Psoas muscle (tissue), 8 donors: ENCODE measurements around the gene TATDN3. TPM values are rescaled to one million over a fixed set of nuclear protein-coding genes. Genes with fewer than 3 reads are reported as not detected.
"Not testable (repeated sequence)": the region's sequence is repeated elsewhere in the genome, so short reads cannot be mapped to it uniquely, and the experiment has no call there.

ENCODE experiments used
- ATAC-seq, 4 donors: fragments of 200-7000 bp; cut with Tn5 transposase; one replicate each; pipeline ENCODE4 v1.9.1; 2020; ENCODE audit warnings: moderate library complexity in 3 of 4, mild to moderate bottlenecking in 2 of 4
- DNase-seq, 2 donors: peaks; one replicate each; pipeline ENCODE4 v3.0.0-alpha.2; 2020
- H3K27ac ChIP-seq: fragments of 200-600 bp; one replicate; pipeline ENCODE4 v1.8.0; 2022
- H3K27me3 ChIP-seq, 3 donors: fragments of 200-600 bp in 1 of 3; one replicate each; pipeline versions ENCODE4 v1.6.1 to v1.8.0; 2013 to 2022; ENCODE audit warnings: low read length in 2 of 3, mild to moderate bottlenecking in 2 of 3, moderate library complexity in 1 of 3; ENCODE audit not compliant: insufficient read depth in 3 of 3
- H3K36me3 ChIP-seq, 2 donors: fragments of 200-600 bp in 1 of 2; one replicate each; pipeline versions ENCODE4 v1.6.1 to v1.8.0; 2013 to 2022; ENCODE audit warnings: low read depth in 1 of 2, mild to moderate bottlenecking in 1 of 2, moderate library complexity in 1 of 2; ENCODE audit not compliant: insufficient read depth in 1 of 2
- H3K4me1 ChIP-seq: fragments of 200-600 bp; one replicate; pipeline ENCODE4 v1.8.0; 2022
- H3K4me3 ChIP-seq: fragments of 200-600 bp; one replicate; pipeline ENCODE4 v1.8.0; 2022; ENCODE audit warnings: mild to moderate bottlenecking
- H3K9me3 ChIP-seq: fragments of 200-600 bp; one replicate; pipeline ENCODE4 v1.8.0; 2022
- CTCF ChIP-seq: fragments of 200-600 bp; IDR thresholded peaks from one replicate; pipeline ENCODE4 v1.8.0; 2022; ENCODE audit warnings: antibody characterized with exemption
- WGBS, 3 donors: extraction: QIAGEN DNeasy Blood & Tissue Kit; methylation state at CpG; one replicate each; pipeline versions ENCODE4 v1.1.6 to v1.1.7; 2013; 5-methylcytosine and 5-hydroxymethylcytosine counted together
- intact Hi-C, 2 donors: fragments of 100-400 bp; cut with DNase I; formaldehyde crosslinking; loops; one replicate each; pipeline versions ENCODE4 v1.11.0 to v1.14.2; 2022
- polyA plus RNA-seq, 3 donors: library from polyadenylated mRNA; stranded (reverse); fragments of 200-250 nt; gene quantifications; one replicate each; pipeline ENCODE4 v1.2.3, GENCODE V29; 2013
- total RNA-seq, 4 donors: library from RNA; stranded (reverse); fragmentation: NEBNext Ultra II Directional in 2 of 4; extraction: Animal tissue kit (Norgen Biotek cat#: 25700) in 2 of 4; gene quantifications; one replicate each; pipeline versions ENCODE4 v1.2.1 to v1.2.4, GENCODE V29; 2021 to 2023
- donor health status: healthy with polysubstance abuse.
- donor health status: DM: no; HTN: no; CAD: no; lungs with moderate emphysema.
- donor health status: Bipolar disorder and iron deficiency.
- donor health status: healthy.
- donor health status: DM: yes; HTN: yes; CAD: no.
- donor health status: DM: no; HTN: no; CAD: no.
- donor health status: DM: no; HTN: no; CAD: no.
- donor health status: DM: yes; HTN: yes; CAD: no.

TATDN3 gene
- total and polyA plus RNA-seq, 7 donors: 13.5 to 25.2 (median 21.4) TPM

GRCh38 chr1:212762839-212763238, 28.9 kb upstream of the TATDN3 start:
- no peaks in the 10 kb centered on the region for H3K27me3 ChIP-seq
- H3K36me3 ChIP-seq: no peaks in the 10 kb centered on the region
- H3K4me1 ChIP-seq: no peaks in the 10 kb centered on the region
- H3K27ac ChIP-seq: no peak overlapping the region
- H3K4me3 ChIP-seq: no peak overlapping the region
- ATAC-seq: no peak
- TF ChIP-seq CTCF: no peak
- DNase-seq: no peak
- 96 to 97% (median 97%) methylated on average over 9 of the region's 9 CpGs for WGBS, 3 donors
- peaks cover 5% of the 10 kb centered on the region for H3K9me3 ChIP-seq
- intact Hi-C loops: no loop called here

- intact Hi-C loops, DNase-seq, H3K4me3 ChIP-seq, ATAC-seq, H3K27ac ChIP-seq, H3K36me3 ChIP-seq, H3K27me3 ChIP-seq, H3K4me1 ChIP-seq: not testable (repeated sequence)
- H3K9me3 ChIP-seq: peaks cover 17% of the 10 kb centered on the region
- WGBS, 3 donors: 94 to 97% (median 95%) methylated on average over 1 of the region's 1 CpG
These were observed 26.9 kb upstream of the TATDN3 start for GRCh38 chr1:212764718-212765281.

GRCh38 chr1:212766825-212767224, 24.9 kb upstream of the TATDN3 start:
- H3K36me3 ChIP-seq, H3K4me1 ChIP-seq: not testable (repeated sequence)

GRCh38 chr1:212769459-212770167, 22.1 kb upstream of the TATDN3 start:
- H3K9me3 ChIP-seq: peaks cover 23% of the 10 kb centered on the region

More at GRCh38 chr1:212766825-212767224, 24.9 kb upstream of the TATDN3 start:
- WGBS, 3 donors: 48 to 50% (median 49%) methylated on average over 2 of the region's 2 CpGs
- H3K27ac ChIP-seq, H3K27me3 ChIP-seq, ATAC-seq, H3K4me3 ChIP-seq, intact Hi-C loops, DNase-seq: not testable (repeated sequence)
- peaks cover 23% of the 10 kb centered on the region for H3K9me3 ChIP-seq

GRCh38 chr1:212771341-212771740, 20.4 kb upstream of the TATDN3 start:
- no peak for TF ChIP-seq CTCF
- Histone ChIP-seq H3K4me3 (no peak overlapping the region), H3K9me3 (peaks cover 23% of the 10 kb centered on the region), H3K27ac (no peak overlapping the region), H3K36me3 (peaks cover 0 to 2% of the 10 kb centered on the region in 2 donors), H3K4me1 (no peaks in the 10 kb centered on the region), H3K27me3 (no peaks in the 10 kb centered on the region)
- DNase-seq (no peak), ATAC-seq (no peak)
- intact Hi-C loops: no loop called here

More at GRCh38 chr1:212769459-212770167, 22.1 kb upstream of the TATDN3 start:
- 86 to 92% (median 90%) methylated on average over 1 of the region's 1 CpG for WGBS, 3 donors
- no peak for ATAC-seq
- Histone ChIP-seq H3K4me1 (no peaks in the 10 kb centered on the region), H3K27ac (no peak overlapping the region), H3K36me3 (peaks cover 0 to 2% of the 10 kb centered on the region in 2 donors), H3K27me3 (no peaks in the 10 kb centered on the region), H3K4me3 (no peak overlapping the region)
- no peak for DNase-seq
- intact Hi-C loops: no loop called here
- no peak for TF ChIP-seq CTCF
